NCI-H1105 (cell line): ENCODE data around the gene ZNF710.
"Not testable (repeated sequence)": the region's sequence is repeated elsewhere in the genome, so short reads cannot be mapped to it uniquely, and the experiment has no call there.

Experiments
- DNase-seq: peaks from one replicate; lab custom pipeline; 2025; lab: John Stamatoyannopoulos, UW

Gene ZNF710

GRCh38 chr15:90104551-90104950, 103.4 kb downstream of the ZNF710 start:
- no peak for DNase-seq

GRCh38 chr15:90105521-90105920, 104.4 kb downstream of the ZNF710 start:
- DNase-seq, result no peak

- DNase-seq, result no peak
These were observed 105.5 kb downstream of the ZNF710 start for GRCh38 chr15:90106522-90107117.

GRCh38 chr15:90108038-90108437, 106.9 kb downstream of the ZNF710 start:
- DNase-seq, result not testable (repeated sequence)

GRCh38 chr15:90109163-90109751, 108.1 kb downstream of the ZNF710 start:
- DNase-seq, result not testable (repeated sequence)

- no peak for DNase-seq
These were observed 112.0 kb downstream of the ZNF710 start for GRCh38 chr15:90113166-90113565.

- no peak for DNase-seq
These were observed 113.4 kb downstream of the ZNF710 start for GRCh38 chr15:90114451-90114901.

- no peak for DNase-seq
These were observed 114.7 kb downstream of the ZNF710 start for GRCh38 chr15:90115783-90116182.

- no peak for DNase-seq
These were observed 118.2 kb downstream of the ZNF710 start for GRCh38 chr15:90119367-90119766.

- DNase-seq, result no peak
These were observed 120.0 kb downstream of the ZNF710 start for GRCh38 chr15:90121086-90121485.

GRCh38 chr15:90124507-90124906, 123.4 kb downstream of the ZNF710 start:
- DNase-seq, result no peak

- no peak for DNase-seq
These were observed 124.9 kb downstream of the ZNF710 start for GRCh38 chr15:90126022-90126421.

- no peak for DNase-seq
These were observed 125.7 kb downstream of the ZNF710 start for GRCh38 chr15:90126596-90127435.

GRCh38 chr15:90130291-90130690, 129.2 kb downstream of the ZNF710 start:
- no peak for DNase-seq
